K562 treated with DMSO at 1 percent for 4 hours (cell line): Measurements from ENCODE around the gene ZNF629. TPM values are rescaled to one million over a fixed set of nuclear protein-coding genes. Genes with fewer than 3 reads are reported as not detected.

Experiments used
- total RNA-seq: library from RNA; unstranded; fragments of 300-600 nt; gene quantifications from 2 replicates; pipeline ENCODE4 v1.2.3, GENCODE V29; 2022; ENCODE audit not compliant: insufficient read depth

The ZNF629 gene
- total RNA-seq, result 8.6 and 11.0 TPM in 2 replicates

DNA sequence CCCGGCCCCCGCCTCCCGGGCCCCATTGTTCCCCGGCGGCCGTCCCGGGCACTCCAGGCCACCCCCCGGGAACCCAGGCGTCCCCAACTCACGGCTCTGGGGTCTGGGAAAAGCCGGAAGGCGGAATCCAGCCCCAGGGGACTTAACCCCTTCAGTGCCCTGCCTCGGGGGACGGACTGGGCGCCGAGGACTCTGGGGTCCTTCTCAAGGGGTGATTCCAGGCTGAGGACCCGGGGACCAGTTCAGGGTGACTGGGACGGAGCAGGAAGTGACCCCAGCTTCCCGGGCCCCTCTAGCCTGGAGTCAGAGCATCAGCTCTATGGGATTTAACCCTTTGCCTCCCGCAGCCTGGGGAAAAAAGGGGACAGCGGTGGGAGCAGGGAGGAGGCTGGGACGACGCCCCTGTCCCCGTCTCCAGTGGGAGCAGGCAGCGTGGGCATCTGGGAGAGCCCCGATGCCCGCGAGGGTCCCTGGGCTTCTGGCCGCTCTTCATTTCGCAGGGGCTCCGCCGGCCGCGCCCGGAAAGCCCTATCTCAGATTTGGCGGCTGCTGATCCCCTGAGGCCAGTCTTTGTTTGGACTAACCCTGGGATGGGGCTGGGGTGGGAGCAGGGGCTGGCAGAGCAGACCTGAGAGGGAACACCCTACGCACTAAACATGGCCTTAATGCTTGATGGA is at the start of gene ZNF629:
TSS of gene ZNF629 (minus strand) at position 270 of the 677 bp plus-strand sequence. CDS start 2,723 bp downstream, outside the sequence.

DNA sequence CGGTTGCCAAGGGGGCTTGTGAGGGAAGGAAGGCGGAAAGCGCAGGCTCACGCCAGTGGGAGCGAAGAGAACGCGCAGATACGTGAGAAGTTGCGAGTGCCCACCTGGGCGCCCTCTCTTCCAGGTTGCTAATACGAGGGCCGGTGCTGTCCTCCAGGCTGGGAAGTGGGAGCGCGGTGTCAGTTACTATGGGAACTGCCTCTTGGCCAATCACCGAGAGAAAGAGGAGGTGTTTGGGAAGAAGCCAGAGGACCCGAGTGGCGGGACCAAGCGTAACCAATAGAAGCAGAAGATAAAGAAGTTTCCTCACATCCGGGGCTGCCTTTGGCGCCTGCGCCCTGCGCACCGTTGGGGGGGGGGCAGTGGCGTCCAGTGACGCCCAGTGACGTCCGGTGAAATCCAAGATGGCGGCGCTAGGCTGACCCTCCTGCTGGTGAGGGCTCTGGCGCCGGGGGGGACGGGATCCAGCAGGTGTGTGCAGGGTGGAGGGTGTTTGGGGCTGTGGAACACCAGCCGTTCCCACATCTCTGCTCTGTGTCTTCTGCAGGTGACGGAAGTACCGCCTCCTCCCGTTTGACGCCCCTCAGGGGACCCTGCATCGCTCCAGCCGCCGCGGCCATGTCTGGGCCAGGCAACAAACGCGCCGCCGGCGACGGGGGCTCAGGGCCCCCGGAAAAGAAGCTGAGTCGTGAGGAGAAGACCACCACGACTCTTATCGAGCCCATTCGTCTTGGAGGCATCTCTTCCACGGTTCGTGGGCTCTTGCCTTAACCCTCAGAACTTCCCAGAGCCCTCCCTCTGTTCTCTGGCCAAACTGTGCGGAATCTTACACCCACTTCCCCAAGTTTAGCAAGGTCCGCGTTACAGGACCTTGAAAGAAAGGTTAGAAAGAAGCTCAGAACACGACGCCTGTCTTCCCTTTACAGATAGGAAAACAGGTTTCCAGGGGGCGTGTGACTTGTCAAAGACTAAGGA is 24.8 kb downstream of the ZNF629 start, which contains the start of the genes CFAP119 and RNF40:
TSS of gene CFAP119 (minus strand) at position 135 of the 975 bp plus-strand sequence. CDS start 314 bp downstream, outside the sequence.
TSS of gene RNF40 (plus strand) at position 395 of the 975 bp plus-strand sequence. CDS start at position 619, 224 bp downstream.

DNA sequence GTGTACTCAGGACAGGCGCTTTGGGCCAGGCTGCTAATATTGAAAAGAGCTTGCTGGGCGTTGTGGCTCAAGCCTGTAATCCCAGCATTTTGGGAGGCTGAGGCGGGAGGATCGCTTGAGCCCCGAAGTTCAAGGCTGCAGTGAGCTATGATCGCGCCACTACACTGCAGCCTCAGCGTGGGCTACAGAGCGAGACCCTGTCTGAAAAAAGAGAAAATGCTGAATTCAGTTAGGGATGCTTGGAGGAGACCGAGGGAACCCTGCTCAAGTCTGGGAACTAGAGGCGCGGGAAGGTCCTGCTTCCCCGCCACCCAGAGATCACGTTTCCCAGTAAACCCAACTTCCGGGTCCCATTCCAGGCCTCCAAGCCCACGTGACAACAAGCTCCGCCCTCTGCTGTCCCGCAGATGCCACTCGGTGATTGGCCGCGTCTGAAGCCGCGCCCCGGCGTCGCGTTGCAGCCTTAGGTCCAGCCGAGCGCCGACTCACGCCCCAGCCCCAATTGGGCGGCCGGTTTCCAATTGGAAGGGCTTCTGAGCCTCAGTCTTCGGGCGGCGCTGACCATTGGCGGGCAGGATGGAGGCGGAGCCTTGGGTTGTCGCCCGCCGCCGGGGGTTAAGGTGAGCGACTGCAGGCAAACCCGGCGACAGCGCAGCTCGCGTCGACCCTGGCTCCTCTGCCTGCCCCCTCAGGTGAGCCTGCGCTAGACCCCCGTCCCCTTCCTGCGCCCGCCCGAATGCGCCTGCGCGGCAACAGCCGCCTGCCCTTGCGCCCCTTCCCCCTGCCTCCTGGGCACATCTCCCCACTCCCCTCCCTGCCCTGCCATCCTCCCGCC is 39.0 kb downstream of the ZNF629 start, which contains the start of gene PHKG2:
TSS of gene PHKG2 (plus strand) at position 627 of the 835 bp plus-strand sequence. CDS start 396 bp downstream, outside the sequence.

Other genes with a start within 250 kb of the ZNF629 start
- 3.2 and 6.6 TPM in 2 replicates for gene ZNF764, start 228.8 kb downstream of the ZNF629 start, total RNA-seq
- 3.4 and 5.0 TPM in 2 replicates for gene ZNF688, start 215.5 kb downstream of the ZNF629 start, total RNA-seq
- 4.2 and 5.2 TPM in 2 replicates for gene ZNF785, start 201.5 kb downstream of the ZNF629 start, total RNA-seq
- 10.6 and 11.7 TPM in 2 replicates for gene ZNF689, start 176.8 kb downstream of the ZNF629 start, total RNA-seq
- gene PRR14, start 136.2 kb downstream of the ZNF629 start, total RNA-seq, result 55.6 and 57.7 TPM in 2 replicates
- gene FBRS, start 128.8 kb downstream of the ZNF629 start, total RNA-seq, result 53.4 and 54.9 TPM in 2 replicates
- 31.6 and 38.1 TPM in 2 replicates for gene SRCAP, start 88.0 kb downstream of the ZNF629 start, total RNA-seq
- gene PHKG2, start 38.8 kb downstream of the ZNF629 start, total RNA-seq, result 49.9 and 50.4 TPM in 2 replicates
- gene CFAP119, start 25.1 kb downstream of the ZNF629 start, total RNA-seq, result 8.3 and 10.7 TPM in 2 replicates
- gene RNF40, start 24.9 kb downstream of the ZNF629 start, total RNA-seq, result 59.0 and 76.4 TPM in 2 replicates
- 23.3 and 23.5 TPM in 2 replicates for gene BCL7C, start 106.9 kb upstream of the ZNF629 start, total RNA-seq
- gene CTF1, start 109.4 kb upstream of the ZNF629 start, total RNA-seq, result 4.3 and 5.5 TPM in 2 replicates
- gene FBXL19, start 136.4 kb upstream of the ZNF629 start, total RNA-seq, result 17.3 and 25.8 TPM in 2 replicates
- 33.5 and 53.4 TPM in 2 replicates for gene ORAI3, start 161.9 kb upstream of the ZNF629 start, total RNA-seq
- 14.5 and 23.8 TPM in 2 replicates for gene SETD1A, start 170.5 kb upstream of the ZNF629 start, total RNA-seq
- 44.6 and 47.9 TPM in 2 replicates for gene HSD3B7, start 198.0 kb upstream of the ZNF629 start, total RNA-seq
- 0.31 TPM in 1 of 2 replicates, not detected in the other for gene STX1B, start 223.4 kb upstream of the ZNF629 start, total RNA-seq
- 44.1 and 45.2 TPM in 2 replicates for gene STX4, start 246.4 kb upstream of the ZNF629 start, total RNA-seq